Gastroesophageal sphincter (tissue), 4 donors: ENCODE measurements around the gene OR5C1. TPM values are rescaled to one million over a fixed set of nuclear protein-coding genes. Genes with fewer than 3 reads are reported as not detected.

Experiments
- ATAC-seq: fragments of 150-250 bp; one replicate; pipeline ENCODE4 v1.9.1; 2016; ENCODE audit warnings: mild to moderate bottlenecking, moderate library complexity
- H3K27ac ChIP-seq, 4 donors: fragments of 200-600 bp; sonication (generic) in 3 of 4; 1 replicate in 3 of 4; 2 replicates in 1 of 4; pipeline ENCODE4 v1.5.1; 2016 to 2019
- H3K27me3 ChIP-seq: fragments of 200-600 bp; sonication (generic); one replicate; pipeline ENCODE4 v1.5.1; 2019
- H3K36me3 ChIP-seq, 2 donors: fragments of 200-600 bp; sonication (generic); one replicate each; pipeline ENCODE4 v1.5.1; 2019; ENCODE audit warnings: control low read depth in 1 of 2
- H3K4me1 ChIP-seq, 3 donors: fragments of 200-600 bp; sonication (generic); 1 replicate in 2 of 3; 2 replicates in 1 of 3; pipeline ENCODE4 v1.5.1; 2016 to 2019; ENCODE audit warnings: control low read depth in 2 of 3
- H3K4me3 ChIP-seq, 2 donors: fragments of 200-600 bp; sonication (generic); one replicate each; pipeline ENCODE4 v1.5.1; 2019; ENCODE audit warnings: mild to moderate bottlenecking in 1 of 2, moderate library complexity in 1 of 2
- H3K9me3 ChIP-seq, 3 donors: fragments of 200-600 bp; sonication (generic); one replicate each; pipeline ENCODE4 v1.5.1; 2017 to 2019; ENCODE audit warnings: control low read depth in 2 of 3
- EP300 ChIP-seq: sonication (generic); formaldehyde crosslinking; IDR thresholded peaks from one replicate; pipeline ENCODE4 v1.6.1; 2017; ENCODE audit warnings: antibody characterized with exemption, mild to moderate bottlenecking
- POLR2A ChIP-seq, 2 donors: fragments of 450-650 bp; IDR thresholded peaks; one replicate each; pipeline ENCODE4 v1.6.1; 2017; ENCODE audit warnings: antibody characterized with exemption in 2 of 2, mild to moderate bottlenecking in 2 of 2, moderate library complexity in 1 of 2
- POLR2AphosphoS5 ChIP-seq: sonication (generic); formaldehyde crosslinking; IDR thresholded peaks from one replicate; pipeline ENCODE4 v1.6.1; 2017; ENCODE audit warnings: antibody characterized with exemption
- WGBS, 2 donors: methylation state at CpG; one replicate each; pipeline ENCODE4 v1.1.5; 2018; ENCODE audit warnings: low coverage in 1 of 2; 5-methylcytosine and 5-hydroxymethylcytosine counted together
- total RNA-seq, 4 donors: library from RNA; depleted of rRNA; stranded (reverse); fragments of >200 nt; gene quantifications; one replicate each; pipeline ENCODE4 v1.1.0, GENCODE V29; 2016
- TF ChIP-seq, protein P1 (sequence below), 4 experiments: fragments of 200-600 bp in 2 of 4; fragments of 450-650 bp in 2 of 4; sonication (generic) in 1 of 4; IDR thresholded peaks; one replicate each; pipeline ENCODE4 v1.5.1; 2017 to 2019; ENCODE audit warnings: antibody characterized with exemption in 4 of 4, mild to moderate bottlenecking in 2 of 4, moderate library complexity in 2 of 4

OR5C1 gene
- total RNA-seq, 4 donors from 2014 or later: not detected

DNA sequence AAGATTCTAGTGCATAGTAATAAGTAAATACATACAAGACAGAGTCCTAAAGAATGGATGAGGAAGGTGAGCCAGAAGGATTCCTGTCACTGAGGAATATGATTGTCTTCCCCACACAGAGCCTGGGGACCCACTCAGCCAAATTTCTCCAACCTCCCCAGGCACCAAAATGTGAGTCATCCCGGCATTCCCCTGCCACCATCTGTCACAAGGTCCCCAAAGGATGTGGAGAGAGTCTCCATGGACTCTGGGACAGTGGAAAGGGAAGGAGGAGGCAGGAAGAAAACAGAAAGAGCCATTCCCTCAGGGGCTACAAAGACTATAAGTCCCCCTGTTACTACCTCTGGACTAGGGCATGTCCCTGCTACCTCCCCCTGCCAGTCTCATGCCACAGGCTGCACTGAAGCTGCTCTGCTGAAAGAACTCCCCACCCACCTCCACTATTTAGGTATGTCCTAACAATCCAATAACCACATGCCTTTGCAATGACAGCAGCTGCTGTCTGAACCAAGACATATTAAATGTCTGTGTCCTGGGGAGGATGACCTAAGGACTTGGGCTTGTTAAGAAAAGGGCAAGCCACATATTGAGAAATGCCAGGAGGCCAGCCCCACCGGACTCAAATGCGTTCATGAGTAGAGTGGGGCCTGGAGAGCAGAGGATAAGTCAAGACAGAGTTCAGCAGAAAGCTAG, 10.7 kb upstream of the OR5C1 start:
- H3K4me1 ChIP-seq: no peaks in the 10 kb centered on the region
- no peak for ATAC-seq
- H3K9me3 ChIP-seq: peaks cover 0 to 4% (median 0%) of the 10 kb centered on the region in 3 donors

DNA sequence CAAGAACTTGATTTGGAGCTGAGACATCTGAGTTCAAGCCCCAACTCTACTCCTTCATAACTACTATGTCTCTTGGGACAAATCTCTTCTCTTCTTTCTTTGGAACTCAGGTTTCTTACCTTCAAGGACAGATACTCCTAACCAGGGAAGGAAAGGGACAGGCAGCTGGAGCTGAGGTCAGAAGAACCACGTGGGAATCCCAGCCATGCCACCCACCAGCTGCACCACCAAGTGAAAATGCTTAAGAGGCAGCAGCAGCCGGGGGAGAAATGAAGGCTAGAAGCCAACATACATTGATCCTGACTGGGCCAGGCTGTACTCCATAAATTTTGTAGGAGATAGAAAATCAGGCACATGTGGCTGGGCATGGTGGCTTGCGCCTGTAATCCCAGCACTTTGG, 9.6 kb upstream of the OR5C1 start:
- Histone ChIP-seq H3K27ac (no peak overlapping the region), H3K4me1 (no peaks in the 10 kb centered on the region), H3K27me3 (no peaks in the 10 kb centered on the region), H3K9me3 (no peaks in the 10 kb centered on the region), H3K36me3 (no peaks in the 10 kb centered on the region), H3K4me3 (no peak overlapping the region)
- WGBS, 2 donors: 66 to 80% methylated on average over 2 to 3 of the region's 3 CpGs
- ATAC-seq: no peak
- no peak for TF ChIP-seq EP300
- TF ChIP-seq, protein P1, sequence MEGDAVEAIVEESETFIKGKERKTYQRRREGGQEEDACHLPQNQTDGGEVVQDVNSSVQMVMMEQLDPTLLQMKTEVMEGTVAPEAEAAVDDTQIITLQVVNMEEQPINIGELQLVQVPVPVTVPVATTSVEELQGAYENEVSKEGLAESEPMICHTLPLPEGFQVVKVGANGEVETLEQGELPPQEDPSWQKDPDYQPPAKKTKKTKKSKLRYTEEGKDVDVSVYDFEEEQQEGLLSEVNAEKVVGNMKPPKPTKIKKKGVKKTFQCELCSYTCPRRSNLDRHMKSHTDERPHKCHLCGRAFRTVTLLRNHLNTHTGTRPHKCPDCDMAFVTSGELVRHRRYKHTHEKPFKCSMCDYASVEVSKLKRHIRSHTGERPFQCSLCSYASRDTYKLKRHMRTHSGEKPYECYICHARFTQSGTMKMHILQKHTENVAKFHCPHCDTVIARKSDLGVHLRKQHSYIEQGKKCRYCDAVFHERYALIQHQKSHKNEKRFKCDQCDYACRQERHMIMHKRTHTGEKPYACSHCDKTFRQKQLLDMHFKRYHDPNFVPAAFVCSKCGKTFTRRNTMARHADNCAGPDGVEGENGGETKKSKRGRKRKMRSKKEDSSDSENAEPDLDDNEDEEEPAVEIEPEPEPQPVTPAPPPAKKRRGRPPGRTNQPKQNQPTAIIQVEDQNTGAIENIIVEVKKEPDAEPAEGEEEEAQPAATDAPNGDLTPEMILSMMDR (IDR thresholded peaks at IDR 0.05): no peak
- TF ChIP-seq POLR2A (IDR thresholded peaks at IDR 0.05): no peak
- TF ChIP-seq POLR2AphosphoS5: no peak

More for the DNA sequence above, 10.7 kb upstream of the OR5C1 start:
- TF ChIP-seq, protein P1 (IDR thresholded peaks at IDR 0.05): no peak
- TF ChIP-seq EP300 (no peak), POLR2A (IDR thresholded peaks at IDR 0.05) (no peak), POLR2AphosphoS5 (no peak)
- no peaks in the 10 kb centered on the region for H3K27me3 ChIP-seq
- WGBS, 2 donors: 75 to 80% methylated on average over 2 to 3 of the region's 3 CpGs
- H3K36me3 ChIP-seq: no peaks in the 10 kb centered on the region
- no peak overlapping the region for H3K4me3 ChIP-seq
- H3K27ac ChIP-seq: no peak overlapping the region

DNA sequence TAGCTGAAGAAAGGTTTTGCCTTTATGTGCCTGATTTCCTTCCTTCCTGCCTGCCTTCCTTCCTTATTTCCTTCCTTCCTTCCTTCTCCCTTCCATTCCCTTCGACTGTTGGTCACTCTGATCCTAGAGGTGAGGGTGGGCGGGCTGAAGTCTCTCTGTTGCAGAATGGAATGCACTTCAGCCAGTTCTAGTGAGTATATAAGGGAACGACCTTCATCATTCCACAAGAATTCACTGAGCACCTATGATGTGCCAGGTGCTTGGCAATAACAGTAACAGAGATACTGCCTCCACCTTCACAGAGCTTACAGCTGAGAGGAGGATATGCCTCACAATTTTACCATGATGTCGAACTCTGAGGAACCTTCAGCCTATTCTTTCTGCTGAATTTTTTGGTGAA, 8.7 kb upstream of the OR5C1 start:
- H3K27ac ChIP-seq: no peak overlapping the region
- ATAC-seq: no peak
- H3K4me3 ChIP-seq: no peak overlapping the region
- H3K36me3 ChIP-seq: no peaks in the 10 kb centered on the region
- no peaks in the 10 kb centered on the region for H3K9me3 ChIP-seq
- H3K27me3 ChIP-seq: no peaks in the 10 kb centered on the region
- no peak for TF ChIP-seq POLR2A (IDR thresholded peaks at IDR 0.05)
- no peak for TF ChIP-seq EP300
- H3K4me1 ChIP-seq: no peaks in the 10 kb centered on the region
- 50 to 58% methylated on average over 4 of the region's 4 CpGs for WGBS, 2 donors

DNA sequence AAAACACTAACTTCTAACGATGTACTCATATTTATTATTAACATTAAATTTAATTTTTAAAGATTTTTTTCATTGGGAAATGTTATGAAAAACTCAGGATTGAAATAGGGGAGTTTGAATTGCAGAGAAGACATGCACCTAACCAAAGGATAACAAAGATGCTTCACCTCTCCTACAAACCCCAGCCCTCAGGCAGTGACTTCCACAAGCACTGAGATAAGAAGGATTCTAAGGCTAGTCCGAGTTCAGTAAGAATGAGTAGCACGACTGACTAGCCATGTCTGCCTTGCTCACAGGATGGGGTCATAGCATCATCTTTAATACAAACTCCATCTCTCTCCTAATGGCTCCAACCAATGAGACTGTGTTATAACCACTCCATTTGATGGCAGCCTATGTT, 7.1 kb upstream of the OR5C1 start:
- 58 to 72% methylated on average over 3 of the region's 3 CpGs for WGBS, 2 donors
- ATAC-seq: no peak

DNA sequence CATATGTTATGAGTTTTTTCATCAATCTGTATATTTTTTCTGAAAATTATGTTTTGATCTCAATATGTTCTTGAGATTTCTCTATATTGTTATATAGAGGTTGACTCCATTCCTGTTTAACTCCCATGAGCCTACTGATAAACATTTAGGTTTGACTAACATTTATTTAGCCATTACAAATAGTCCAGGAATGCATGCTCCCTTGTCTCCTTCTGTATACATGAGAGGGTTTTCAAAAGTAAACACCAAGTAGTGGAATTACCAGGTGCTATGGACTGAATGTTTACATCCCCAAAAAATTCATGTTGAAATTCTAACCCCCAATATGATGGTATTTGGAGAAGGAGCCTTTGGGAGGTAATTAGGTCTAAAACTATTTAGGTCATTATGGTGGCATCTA, 3.5 kb upstream of the OR5C1 start:
- ATAC-seq: no peak
- TF ChIP-seq EP300 (no peak), POLR2AphosphoS5 (no peak), POLR2A (IDR thresholded peaks at IDR 0.05) (no peak)
- TF ChIP-seq, protein P1 (IDR thresholded peaks at IDR 0.05): no peak
- no peak overlapping the region for H3K27ac ChIP-seq
- H3K4me3 ChIP-seq: no peak overlapping the region
- H3K4me1 ChIP-seq: no peaks in the 10 kb centered on the region
- H3K27me3 ChIP-seq: no peaks in the 10 kb centered on the region
- H3K36me3 ChIP-seq: no peaks in the 10 kb centered on the region
- no peaks in the 10 kb centered on the region for H3K9me3 ChIP-seq

More for the DNA sequence above, 7.1 kb upstream of the OR5C1 start:
- Histone ChIP-seq H3K27ac (no peak overlapping the region), H3K9me3 (no peaks in the 10 kb centered on the region), H3K27me3 (no peaks in the 10 kb centered on the region), H3K4me1 (no peaks in the 10 kb centered on the region), H3K4me3 (no peak overlapping the region), H3K36me3 (no peaks in the 10 kb centered on the region)
- TF ChIP-seq POLR2A (IDR thresholded peaks at IDR 0.05) (no peak), POLR2AphosphoS5 (no peak), EP300 (no peak)
- TF ChIP-seq, protein P1 (IDR thresholded peaks at IDR 0.05): no peak
